ELF-1 (cell line): ENCODE results near the gene KBTBD4.
A peak's percentile ranks its signal among the peaks of the same experiment; 100 is the strongest.

ENCODE experiments used
- DNase-seq: peaks from one replicate; pipeline ENCODE4 v3.0.0-alpha.2; 2016; ENCODE audit warnings: low read depth, low spot score

KBTBD4 gene

GRCh38 chr11:47578524-47579494 is at the start of gene KBTBD4, which contains the start of gene NDUFS3:
KBTBD4 (minus strand) TSS chr11:47578970; CDS start chr11:47578951, 19 bp downstream.
NDUFS3 (plus strand) TSS chr11:47579074; CDS start chr11:47579092, 18 bp downstream.
- peak; percentile 96 for DNase-seq

GRCh38 chr11:47628026-47628425 is 49.3 kb upstream of the KBTBD4 start:
- no peak for DNase-seq

- no peak for DNase-seq
Observed at GRCh38 chr11:47626234-47626633, 47.5 kb upstream of the KBTBD4 start.

- DNase-seq: no peak
Observed at GRCh38 chr11:47620836-47621378, 42.1 kb upstream of the KBTBD4 start.

DNA sequence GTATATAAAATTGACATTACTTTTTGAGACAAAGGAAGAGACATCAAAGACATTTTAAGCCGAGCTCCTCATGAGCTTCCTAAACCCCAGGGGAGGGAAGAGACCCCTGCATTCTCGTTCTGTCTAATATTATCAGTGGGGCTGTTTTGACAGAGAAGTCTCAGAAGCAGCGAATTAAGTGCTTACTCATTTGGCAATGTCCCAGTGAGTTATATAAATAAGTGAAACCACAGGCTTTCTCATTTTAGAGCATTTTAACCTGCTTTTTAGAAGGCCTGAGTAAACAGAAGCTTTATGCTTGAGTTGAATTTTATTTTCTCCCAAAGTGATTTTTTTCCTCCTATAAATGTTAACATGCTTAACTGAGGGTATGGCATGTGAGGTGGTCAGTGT is 38.6 kb upstream of the KBTBD4 start:
- DNase-seq: no peak

- peak; percentile 54 for DNase-seq
Observed at GRCh38 chr11:47616726-47617416, 38.1 kb upstream of the KBTBD4 start.

GRCh38 chr11:47615249-47615648 is 36.5 kb upstream of the KBTBD4 start:
- no peak for DNase-seq

DNA sequence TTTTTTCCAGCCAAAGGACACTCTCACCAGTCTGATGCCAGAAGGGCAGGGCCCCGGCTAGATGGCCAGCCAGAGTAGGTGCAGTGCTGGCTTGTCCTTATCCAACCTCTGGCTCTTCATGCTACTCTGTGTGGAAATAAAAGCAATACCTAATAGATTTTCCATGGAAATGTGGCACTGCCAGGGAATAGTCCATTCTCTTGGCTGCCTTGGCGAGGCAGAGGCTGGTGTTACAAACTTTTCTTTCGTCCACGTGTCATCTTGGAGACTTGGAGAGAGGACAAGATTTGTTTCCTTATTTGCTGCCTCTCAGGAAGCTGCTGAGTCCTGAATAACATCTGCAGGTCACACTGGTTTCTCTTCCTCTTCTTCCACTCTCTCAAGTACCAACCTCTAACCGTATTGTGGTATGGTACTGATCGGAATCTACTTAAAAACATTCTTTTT is 32.6 kb upstream of the KBTBD4 start:
- DNase-seq: no peak

- no peak for DNase-seq
Observed at GRCh38 chr11:47609675-47610074, 30.9 kb upstream of the KBTBD4 start.

GRCh38 chr11:47607380-47607779 is 28.6 kb upstream of the KBTBD4 start:
- peak; percentile 56 for DNase-seq

DNA sequence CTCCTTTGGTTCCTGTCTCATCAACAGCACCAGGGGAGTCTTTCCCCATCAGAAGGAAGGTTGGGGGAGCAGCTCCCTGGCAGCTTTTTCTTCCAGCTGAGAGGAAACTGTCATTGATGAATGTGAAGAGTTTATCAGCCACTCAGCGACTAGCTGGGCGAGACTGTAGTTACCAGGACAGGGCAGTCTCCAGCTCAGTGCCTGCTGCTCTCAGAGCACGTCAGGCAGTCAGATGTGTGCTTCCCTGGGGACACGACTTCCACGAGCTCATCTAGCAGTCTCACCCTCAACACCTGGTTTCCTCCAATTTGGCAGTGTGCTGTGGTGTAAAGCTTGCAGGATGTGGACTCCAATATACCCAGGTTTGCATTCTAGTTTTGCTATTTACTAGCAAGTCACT is 28.0 kb upstream of the KBTBD4 start:
- DNase-seq: peak; percentile 21

- no peak for DNase-seq
Observed at GRCh38 chr11:47605921-47606320, 27.2 kb upstream of the KBTBD4 start.

DNA sequence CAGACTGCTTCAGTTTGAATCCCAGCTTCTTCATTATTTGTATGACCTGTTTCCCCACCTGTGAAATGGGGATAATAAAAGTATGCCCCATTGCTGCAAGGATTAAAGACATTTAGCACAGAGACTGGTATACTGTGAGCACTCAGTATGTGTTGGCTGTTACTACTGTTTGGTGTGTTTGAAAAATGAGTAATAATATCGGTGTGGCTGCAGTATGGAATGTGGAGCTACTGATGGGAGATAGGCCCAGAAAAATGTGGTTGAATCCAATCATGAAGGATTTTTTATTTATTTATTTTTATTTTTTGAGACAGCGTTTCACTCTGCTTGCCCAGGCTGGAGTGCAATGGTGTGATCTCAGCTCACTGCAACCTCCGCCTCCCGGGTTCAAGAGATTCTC is 24.5 kb upstream of the KBTBD4 start:
- no peak for DNase-seq

DNA sequence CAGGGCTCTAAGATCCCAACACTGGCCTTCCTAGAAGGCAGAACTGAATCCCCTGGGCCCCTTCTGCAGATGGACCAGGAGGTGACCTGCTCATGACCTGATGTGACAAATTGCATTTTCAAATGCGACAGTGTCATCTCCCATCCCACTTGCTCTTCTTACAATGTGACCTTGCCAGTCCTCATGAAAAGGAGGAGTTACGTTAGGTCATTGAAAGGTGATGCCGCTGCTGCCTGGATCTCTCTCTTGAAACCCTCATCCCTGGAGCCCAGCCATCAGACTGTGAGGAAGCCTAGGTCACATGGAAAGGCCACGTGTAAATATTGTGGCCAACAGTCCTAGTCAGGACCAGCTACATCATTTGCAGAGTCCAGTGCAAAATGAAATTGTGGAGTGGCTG is 21.1 kb upstream of the KBTBD4 start:
- no peak for DNase-seq

DNA sequence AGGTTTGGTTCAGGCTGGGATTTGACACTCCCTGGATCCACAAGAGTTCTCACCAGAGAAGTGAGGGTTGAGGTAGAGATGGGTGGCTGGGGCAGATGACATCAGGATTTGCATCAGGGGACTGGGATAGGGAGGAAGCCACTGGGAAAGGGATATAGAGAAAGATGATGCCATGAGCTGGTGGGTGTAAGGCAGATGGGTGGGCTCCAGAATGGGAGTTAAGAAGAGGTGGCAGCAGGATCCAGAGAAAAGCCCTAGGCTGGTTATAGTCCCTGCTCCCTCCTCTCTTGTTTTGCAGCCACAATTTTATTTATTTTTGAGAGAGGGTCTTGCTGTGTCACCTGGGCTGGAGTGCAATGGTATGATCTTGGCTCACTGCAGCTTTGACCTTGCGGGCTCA is 17.2 kb upstream of the KBTBD4 start:
- DNase-seq: no peak

GRCh38 chr11:47595029-47595428 is 16.3 kb upstream of the KBTBD4 start:
- no peak for DNase-seq

- peak; percentile 14 for DNase-seq
Observed at GRCh38 chr11:47593934-47594855, 15.4 kb upstream of the KBTBD4 start, which contains the start of gene C1QTNF4. C1QTNF4 (minus strand) TSS chr11:47594411; CDS start chr11:47590810, 3,601 bp downstream.

DNA sequence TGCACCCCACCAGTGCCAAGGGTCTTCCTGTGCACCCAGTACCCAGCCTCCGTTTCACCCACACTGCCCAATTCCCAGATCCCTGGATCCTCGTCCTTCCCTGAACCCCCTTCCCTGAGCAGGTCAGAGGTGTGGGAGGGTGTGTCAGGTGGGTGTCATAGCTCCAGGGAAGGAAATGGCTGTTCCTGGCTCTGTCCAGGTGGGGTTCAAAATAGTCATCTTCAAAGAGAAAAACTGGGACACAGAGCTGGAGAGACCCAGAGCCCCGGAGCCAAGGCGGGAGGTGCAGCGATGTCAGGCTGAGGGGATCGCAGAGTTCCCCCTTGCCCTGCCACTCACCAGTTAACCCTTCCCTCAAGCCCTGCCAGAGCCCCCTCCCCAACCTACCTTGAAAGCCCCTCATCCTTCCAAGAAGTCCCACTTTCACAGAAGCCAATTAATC is 14.7 kb upstream of the KBTBD4 start:
- DNase-seq: no peak

DNA sequence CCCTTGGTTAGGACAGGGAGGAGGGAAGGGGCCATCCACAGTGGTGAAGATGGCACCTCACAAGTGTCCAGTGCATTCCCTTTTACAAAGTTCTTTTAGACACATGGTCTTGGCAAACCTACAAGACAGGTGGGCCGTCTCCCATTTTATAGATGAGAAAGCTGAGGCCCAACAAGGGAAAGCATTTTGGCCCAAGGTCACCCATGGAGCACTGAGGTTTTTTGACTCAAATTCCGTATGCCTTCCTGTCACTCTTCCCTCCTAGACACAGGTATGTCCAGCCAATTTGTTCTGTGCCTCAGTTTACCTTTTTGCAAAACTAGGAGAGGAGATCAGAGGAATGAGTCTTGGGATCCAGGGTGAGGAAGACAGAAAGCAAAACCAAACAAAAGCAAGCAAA is 14.2 kb upstream of the KBTBD4 start:
- no peak for DNase-seq

GRCh38 chr11:47592251-47592650 is 13.5 kb upstream of the KBTBD4 start:
- DNase-seq: no peak

DNA sequence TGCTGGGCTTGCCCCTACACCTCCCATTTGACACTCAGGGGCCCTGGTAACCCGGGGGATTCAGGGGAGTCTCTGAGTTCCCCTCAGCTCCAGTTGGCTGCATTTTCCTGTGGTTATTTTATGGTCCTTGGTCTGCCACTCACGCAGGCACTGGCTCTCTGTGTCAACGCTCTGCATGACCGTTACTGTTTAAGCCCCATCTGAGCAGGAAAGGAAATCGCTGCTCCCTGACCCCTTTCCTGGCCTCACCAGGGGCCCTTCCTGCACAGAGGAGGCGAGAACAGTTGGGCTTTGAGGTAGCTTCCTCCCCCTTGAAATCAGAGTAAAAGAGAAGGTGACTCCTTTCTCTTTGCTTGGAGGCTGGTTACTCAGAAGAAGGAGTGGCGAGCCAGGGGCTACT is 13.0 kb upstream of the KBTBD4 start:
- DNase-seq: peak; percentile 53
